GF-D8 (cell line): ENCODE results near the gene MOGAT1.
"Not testable (repeated sequence)": the region's sequence is repeated elsewhere in the genome, so short reads cannot be mapped to it uniquely, and the experiment has no call there.

Experiments used
- DNase-seq: peaks from one replicate; lab custom pipeline; 2025; lab: John Stamatoyannopoulos, UW

Gene MOGAT1

DNA sequence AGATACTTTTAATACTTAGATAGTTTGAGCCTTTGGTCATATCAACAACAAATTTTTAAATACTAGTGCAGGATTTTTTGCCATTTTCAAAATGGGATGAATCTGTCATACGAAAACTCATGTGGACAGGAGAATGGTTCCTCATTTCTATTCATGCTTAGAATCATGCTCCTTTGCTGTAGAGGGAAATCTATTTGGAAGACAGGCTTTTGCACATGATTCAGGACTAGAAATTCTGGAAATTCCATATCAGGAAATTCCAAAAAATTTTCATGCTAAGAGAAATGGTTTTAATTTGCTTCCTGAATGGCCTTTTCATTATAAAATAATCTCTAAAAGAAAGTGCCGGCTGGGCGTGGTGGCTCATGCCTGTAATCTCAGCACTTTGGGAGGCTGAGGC, 39.3 kb downstream of the MOGAT1 start:
- no peak for DNase-seq

DNA sequence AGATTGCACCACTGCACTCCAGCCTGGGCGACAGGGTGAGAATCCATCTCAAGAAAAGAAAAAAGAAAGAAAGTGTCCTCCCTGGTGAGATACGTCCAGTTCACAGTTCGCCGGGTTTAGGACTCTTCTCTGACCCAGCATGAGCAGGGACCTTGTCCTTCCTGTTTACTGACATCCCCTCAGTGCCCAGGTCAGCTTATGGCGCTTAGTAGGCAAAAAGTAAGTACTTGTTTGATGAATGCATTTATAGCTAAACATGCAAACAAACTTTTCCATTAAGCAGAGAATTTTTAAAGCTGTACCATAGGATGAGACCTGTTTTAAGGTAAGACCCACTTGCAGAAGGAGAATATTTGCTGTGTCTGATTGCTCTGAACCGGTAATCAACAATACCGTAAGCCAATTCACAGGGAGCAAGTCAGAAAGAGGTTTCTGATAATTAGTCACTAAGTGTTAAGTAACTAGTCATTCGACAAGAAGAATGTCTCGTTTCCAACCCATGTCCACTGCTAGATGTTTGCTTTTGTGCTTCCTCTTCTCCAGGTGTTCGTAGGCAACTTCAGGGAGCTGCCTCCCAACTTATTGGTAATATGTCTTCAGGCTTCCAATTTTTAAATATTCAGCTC, 40.0 kb downstream of the MOGAT1 start:
- DNase-seq, result no peak

DNA sequence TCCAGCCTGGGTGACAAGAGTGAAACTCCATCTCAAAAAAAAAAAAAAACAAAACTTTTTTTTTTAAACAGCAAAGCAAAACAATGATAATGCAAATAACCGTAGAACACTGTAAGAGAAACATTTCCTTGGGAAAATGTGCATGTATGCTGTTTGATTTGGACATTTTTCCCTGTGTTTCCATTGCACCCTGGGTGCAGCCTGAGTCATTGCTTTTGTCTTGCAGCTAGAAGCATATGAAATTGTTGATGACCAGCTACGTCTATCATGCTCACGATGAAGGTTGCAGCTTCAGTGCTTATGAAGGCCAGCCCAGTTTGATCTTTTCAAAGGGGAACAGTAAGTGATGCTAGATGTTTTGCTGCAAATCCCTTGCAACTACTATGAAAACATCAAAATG, 41.5 kb downstream of the MOGAT1 start:
- no peak for DNase-seq

DNA sequence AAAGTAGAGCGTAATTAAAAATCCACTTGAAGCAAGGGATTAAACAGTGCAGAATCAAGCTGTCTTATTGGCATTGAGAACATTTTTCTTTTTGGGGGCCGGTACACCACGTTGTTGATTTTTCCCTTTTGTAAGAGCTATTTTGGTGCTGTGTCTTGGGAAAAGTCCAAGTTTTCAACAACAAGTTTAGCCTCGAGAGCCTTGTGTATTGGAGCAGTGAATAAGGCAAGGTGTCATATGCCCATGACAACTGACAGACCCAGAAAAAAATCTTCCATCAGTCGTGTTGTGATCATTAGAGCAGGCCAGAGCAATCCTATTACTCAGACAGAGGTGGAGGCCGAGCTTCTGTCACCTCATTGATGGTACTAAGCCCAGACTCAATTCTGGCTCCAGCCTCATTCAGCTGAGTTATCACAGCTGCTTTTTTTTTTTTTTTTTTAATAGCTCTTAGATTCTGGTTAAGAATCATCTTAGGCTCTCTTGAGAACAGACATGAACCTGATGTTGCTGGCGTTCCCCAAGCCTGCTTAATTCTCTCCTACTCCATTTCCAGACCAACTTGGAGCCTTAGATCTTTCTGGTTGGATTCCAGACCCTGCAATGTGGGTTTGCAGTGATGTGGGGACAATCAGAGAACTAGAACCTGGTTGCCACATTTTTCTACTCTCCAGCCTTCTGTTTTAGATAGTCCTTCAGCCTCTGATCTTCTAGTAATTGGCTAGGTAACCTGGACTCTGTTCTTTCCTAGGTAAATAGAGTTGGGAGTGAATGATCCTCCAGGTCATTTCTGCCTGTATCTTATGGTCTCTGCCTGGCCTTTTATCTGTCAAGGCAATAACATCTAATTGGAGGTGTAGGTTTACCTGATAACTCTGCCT, 43.1 kb downstream of the MOGAT1 start:
- no peak for DNase-seq

DNA sequence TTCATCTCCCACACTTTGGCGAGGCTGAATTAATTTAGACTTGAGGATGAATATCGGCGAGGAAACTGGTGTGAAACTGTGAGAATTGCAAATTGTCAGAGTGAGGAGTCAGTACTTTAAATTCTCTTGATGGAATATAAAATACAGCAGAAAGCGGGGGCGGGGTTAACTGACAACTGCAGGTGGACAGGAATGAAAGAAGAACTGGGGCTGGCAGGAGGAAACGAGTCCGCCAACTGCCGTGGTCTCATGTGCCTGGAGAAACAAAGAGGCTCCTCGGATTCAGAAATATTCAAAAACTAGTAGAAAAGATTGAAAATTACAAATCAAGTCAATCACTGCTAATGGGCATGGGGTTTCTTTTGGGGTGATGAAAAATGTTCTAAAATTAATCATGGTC, 44.3 kb downstream of the MOGAT1 start:
- DNase-seq, result no peak

DNA sequence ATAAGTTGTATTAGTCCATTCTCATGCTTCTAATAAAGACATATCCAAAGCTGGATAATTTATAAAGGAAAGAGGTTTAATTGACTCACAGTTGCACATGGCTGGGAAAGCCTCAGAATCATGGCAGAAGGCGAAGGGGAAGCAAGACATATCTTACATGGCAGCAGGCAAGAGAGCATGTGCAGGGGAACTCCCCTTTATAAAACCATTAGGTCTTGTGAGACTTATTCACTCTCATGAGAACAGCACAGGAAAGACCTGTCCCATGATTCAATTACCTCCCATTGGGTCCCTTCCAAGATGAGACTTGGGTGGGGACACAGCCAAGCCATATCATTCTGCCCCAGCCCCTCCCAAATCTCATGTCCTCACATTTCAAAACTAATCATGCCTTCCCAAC, 48.3 kb downstream of the MOGAT1 start:
- DNase-seq, result not testable (repeated sequence)

DNA sequence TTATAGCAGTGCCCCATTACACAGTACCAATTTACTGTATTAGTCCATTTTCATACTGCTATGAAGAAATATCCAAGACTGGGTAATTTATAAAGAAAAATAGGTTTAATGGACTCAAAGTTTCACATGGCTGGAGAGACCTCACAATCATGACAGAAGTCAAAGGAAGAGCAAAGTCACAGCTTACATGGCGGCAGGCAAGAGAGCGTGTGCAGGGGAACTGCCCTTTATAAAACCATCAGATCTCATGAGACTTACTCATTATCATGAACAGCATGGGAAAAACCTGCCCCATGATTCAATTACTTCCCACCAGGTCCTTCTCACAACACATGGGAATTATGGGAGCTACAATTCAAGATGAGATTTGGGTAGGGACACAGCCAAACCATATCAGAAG, 50.1 kb downstream of the MOGAT1 start:
- not testable (repeated sequence) for DNase-seq

DNA sequence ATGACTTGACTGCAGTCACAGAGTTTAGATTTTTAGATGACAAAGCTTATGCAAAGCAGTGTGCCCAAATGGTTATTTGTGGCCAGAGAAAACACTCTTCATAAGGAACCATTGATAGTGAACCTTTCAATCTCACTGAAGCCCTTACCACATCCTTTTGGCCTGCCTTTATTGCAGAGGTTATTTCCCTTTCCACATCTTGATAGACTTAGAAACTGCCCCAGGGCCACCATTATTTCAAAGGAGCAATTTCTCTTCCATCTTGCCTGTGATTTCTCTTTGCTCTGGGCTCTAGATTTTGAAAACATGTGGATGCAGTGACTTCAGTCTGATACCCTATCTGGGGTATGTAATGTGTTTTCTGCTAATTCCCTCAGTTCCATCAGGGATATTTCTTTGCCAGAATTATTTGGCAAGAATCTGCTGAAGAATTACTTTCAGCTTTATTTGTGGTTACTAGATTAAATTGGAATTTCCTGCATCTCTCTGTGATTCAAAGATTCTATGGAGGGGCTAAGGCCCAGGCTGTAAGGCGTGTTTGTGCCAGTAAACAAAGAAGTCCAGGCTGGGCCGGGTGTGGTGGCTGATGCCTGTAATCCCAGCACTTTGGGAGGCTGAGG, 51.0 kb downstream of the MOGAT1 start:
- no peak for DNase-seq

DNA sequence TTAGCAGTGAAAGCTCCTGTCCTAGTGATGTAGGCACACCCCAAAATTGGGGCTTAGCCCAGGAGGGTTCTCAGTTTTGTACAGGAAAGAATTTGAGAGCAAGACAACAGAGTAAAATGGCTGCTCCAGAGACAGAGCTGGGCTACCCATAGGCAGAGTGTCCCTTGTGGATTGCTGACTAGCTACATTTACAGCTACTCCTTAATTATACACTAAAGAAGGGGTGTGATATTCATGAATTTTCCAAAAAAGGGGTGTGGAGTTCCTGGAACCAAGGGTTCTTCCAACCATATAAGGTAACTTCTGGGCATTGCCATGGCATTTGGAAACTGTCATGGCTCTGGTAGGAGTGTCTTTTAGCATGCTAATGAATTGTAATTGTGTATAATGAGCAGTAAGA, 52.8 kb downstream of the MOGAT1 start:
- DNase-seq, result no peak

DNA sequence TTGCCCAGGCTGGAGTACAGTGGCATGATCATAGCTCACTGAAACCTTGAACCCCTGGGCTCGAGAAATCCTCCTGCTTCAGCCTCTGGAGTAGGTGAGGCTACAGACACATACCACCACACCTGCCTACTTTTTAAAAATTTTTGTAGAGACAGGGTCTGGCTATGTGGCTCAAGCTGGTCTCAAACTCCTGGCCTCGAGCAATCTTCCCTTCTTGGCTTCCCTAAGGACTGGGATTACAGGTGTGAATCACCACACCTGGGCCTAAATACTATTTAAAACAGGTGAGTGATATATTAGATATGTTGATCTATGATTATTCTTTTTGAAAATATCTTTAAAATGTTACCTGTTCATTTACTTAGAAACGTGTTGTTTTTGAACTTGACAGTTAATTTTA, 57.2 kb downstream of the MOGAT1 start:
- DNase-seq, result no peak

DNA sequence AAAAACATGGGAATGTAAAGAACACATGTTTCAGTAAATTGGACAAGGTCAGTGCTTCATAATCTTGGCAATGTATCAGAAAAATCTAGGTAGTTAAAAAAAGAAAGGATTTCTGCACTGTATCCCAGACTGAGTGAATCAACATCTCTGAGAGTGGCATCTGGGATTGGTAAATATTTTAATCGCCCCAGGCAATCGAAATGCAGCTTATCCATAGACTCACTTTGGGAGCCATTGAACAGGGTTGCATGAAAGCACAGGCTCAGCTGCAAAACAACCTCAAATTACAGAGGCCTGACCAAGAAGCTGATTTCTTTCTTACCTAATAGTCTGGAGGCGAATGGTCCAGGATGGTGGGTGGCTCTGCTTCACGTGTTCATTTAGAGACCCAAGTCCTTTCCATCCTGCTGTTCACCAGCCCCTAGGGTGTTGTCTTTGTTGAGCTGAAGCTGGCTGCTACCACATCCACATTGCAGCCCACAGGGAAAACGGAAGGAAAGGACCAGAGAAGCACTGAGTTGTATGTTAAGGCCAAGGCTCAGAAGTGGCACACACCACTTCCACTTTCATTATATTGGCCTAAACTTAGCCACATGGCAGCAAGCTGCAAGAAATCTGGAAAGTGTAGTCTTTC, 59.0 kb downstream of the MOGAT1 start:
- no peak for DNase-seq

DNA sequence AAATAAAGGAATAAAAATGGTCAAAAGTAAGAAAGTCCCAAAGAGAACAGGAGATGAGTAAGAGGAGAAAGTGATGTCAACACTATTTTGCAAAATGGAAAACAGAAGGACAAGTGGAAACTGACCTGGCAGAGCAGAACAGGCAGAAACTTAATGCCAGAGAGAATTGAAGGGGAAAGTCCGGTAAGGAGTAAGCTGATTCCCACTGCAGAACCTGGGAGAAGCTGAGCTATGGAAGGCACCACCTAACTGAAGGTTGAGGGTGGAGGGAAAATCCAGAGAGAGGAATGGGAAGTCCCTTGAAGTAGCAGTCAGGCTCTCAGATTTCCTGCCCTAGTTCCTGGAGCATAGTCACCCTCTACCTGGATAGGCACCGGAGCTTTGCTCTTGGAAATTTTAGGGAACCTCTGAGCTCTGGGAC, 59.8 kb downstream of the MOGAT1 start:
- DNase-seq, result no peak

DNA sequence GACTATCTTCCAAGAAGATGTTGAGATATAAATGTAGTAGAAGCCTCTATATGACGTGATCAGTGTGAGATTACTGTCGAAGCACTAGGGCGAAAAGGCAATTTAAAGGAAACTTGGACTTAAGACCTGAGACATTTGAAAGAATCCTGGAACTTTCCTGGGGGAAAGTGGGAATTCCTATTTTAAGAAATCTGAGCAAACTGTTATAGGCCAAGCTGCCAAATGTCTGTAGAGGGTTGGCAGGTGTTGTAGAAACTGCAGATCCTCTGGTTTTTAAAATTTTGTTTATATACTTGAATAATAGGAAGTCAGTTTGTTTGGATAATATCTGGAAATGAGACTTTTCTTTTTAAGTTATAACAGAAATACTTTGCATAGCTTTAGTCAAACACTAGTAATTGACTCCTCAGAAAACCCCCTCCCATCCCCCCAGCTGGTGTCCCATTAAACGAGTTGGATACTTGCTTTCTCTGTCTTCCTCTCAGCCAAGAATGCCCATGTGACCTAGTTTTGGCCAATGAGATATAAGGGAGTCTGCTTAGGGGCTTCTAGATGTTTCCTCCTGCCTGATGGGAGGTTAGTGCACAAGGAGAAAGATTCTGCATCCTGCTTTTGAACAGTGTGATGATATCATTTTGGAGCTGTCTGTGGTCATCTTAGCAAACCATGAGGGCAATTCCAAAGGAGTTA, 61.2 kb downstream of the MOGAT1 start:
- DNase-seq, result no peak

DNA sequence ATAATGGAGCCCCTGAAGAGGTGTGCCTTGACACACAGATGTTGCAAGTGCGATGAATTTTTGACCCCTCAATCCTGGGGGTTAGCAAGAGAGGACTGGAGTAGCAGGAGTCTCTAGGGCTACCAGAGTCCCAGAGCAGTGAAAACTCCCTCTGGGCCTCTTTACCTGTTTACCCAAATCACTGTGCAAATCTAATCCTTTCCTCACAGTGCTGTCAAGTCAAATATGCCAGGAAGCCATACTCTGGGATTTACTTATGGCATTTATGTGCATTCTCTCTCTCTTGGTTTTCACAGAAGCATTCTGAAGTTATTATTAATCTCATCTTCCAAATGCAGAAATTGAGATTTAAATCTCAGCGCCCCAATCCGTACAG, 62.0 kb downstream of the MOGAT1 start:
- DNase-seq, result no peak

DNA sequence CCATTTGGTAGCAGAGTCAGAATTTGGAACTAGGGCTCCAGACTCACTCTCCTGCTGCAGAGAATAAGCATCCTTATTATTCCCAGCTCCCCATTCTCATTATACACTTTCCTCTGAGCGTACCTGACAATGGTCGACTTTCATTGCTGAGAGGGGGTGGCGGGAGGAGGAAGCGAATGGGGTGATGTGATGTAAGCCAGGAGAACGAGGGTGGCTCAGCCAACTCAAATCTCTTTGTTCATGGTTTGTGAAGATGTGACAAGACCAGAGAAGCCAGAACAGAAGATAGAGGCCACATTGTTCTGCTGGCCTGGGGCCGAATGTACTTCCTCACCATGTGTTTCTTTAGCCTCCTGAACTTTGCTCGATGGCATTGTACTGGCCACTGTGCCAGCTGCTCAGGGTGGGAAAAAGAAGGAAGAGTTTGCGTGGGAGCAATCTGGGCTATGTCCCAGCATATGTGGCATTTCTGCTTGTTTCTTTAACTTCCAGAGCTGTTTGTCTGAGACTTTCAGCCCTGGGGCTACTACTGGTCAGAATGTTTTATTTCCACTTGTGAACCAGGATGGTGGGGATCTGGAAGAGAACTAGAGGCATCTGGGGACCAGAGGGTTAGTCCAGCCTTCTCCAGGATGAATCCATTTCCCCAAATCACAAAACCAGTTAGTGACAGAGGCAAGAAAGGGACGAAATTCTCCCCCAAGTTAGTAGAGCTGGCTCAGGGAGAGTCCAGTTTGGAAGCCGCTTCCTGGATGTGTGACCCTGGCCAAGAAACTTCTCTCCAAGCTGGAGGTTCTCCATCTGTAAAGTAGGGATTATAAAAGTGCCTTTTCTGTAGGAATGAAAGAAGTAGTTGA, 62.6 kb downstream of the MOGAT1 start:
- no peak for DNase-seq

DNA sequence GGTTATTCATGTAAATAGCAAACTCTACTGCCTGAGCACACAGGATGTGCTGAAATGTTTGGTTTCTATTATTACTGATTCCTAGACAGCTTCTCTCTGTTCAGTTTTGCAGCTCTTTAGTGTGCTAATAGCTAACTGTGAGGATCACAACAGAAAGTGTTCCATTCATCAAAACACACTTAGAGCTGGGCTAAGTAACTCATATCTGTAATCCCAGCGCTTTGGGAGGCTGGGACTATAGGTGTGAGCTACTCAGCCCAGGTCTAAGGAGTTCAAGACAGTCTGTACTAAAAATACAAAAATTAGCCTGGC, 63.2 kb downstream of the MOGAT1 start:
- DNase-seq, result no peak

DNA sequence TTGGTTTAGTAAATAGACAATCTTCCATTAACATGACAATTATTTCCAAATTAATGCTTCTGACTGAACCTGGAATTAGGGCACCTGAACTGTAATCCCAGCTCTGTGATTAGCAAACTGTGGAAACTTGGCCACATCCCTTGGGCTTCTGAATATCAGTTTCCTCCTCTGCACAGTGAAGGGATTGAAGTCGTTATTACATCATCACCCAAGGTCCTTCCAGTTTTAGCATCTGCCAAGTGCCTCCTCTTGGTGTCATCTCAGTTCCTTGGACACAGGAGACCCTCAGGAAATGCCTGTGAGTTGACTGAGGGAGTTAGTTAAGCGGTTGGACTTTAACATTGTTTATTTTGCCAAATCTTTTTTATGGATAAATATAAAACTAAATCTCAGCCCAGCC, 64.8 kb downstream of the MOGAT1 start:
- DNase-seq, result no peak

DNA sequence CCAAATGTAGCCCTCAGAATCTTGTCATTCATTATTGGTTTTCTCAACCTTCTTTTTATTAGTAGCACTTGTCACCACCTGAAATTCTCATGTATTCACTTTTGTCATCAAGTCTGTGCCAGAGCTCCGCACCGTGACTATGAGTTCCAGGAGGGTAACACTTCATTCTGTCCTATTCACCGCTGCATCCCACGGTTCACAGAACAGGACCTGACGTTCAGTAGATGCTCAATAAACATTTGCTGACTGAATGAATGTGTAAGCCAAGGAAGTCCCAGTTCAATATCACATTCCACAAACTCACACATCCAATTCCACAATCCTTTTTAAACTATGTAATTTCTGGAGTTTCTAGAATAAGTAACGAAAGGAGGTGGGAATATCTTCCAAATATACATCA, 65.5 kb downstream of the MOGAT1 start:
- no peak for DNase-seq

DNA sequence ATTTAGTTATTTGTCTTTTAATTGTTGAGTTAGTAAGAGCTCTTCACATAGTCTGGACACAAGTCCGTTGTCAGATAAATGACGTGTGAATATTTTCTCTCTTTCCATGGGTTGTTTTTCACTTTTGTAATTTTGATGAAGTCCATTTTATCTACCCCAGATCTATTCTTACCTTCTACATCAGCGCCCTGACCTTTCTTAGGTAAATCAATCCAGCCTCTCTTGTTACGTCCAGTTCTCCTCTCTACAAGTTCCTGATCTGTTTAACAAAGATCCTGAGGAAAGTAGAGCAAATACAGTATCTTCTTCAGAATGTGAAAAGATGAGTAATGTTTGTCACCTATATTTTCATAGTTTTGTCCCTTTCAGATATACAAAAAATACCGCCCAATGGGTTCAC, 66.9 kb downstream of the MOGAT1 start:
- DNase-seq, result no peak

DNA sequence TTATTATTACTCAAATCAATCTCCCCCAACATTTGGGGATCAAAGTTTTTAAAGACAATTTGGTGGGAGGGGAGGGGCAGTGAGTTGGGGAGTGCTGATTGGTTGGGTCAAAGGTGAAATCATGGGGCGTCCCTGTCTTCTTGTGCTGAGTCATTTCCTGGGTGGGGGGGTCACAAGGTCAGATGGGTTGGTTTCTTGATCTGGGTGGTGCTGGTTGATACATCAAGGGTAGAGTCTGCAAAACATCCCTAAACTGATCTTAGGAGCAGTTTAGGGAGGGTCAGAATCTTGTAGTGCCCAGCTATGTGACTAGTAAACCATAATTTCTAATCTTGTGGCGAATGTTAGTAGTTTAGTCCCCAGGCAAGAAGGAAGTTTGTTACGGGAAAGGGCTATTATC, 67.4 kb downstream of the MOGAT1 start:
- no peak for DNase-seq

DNA sequence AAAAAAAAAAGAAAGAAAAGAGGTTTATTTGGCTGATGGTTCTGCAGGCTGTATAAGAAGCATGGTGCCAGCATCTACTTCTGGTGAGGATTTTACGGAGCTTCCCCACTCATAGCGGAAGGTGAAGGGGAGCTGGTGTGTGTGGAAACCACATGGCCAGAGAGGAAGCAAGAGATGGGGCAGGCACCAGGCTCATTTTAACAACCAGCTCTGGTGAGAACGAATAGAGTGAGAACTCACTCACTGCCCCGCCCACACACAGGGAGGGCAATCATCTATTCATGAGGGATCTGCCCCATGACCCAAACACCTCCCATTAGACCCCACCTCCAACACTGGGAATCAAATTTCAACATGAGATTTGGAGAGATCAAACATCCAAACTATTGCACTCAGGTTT, 68.5 kb downstream of the MOGAT1 start:
- no peak for DNase-seq
